H1 (cell line): Measurements from ENCODE around the gene KIAA1671. TPM values are rescaled to one million over a fixed set of nuclear protein-coding genes. Genes with fewer than 3 reads are reported as not detected.

Experiments used
- CTCF ChIA-PET: fragments of 300-600 bp; sonication (Branson Sonifier 250); formaldehyde crosslinking; loops from one replicate; lab custom pipeline; 2021; ENCODE audit not compliant: partially characterized antibody; lab: Charles Lee
- POLR2A ChIA-PET: fragments of 300-600 bp; sonication (Branson Sonifier 250); formaldehyde crosslinking; loops from one replicate; lab custom pipeline; 2021; ENCODE audit warnings: inconsistent platforms; ENCODE audit not compliant: partially characterized antibody; lab: Charles Lee
- DNase-seq, 2 experiments: peaks; one replicate each; pipeline versions ENCODE4 v3.0.0 to v3.0.0-alpha.2; 2010 to 2022; ENCODE audit warnings: low spot score in 2 of 2, low read depth in 1 of 2, mixed read lengths in 1 of 2
- FAIRE-seq: peaks from 2 replicates; lab custom pipeline; 2011; peaks lifted over from hg19 to GRCh38; lab: Jason Lieb, UNC
- H2AFZ ChIP-seq: 2 replicates; pipeline ENCODE4 v1.8.1; 2012; ENCODE audit warnings: low read length, inconsistent platforms
- H2AK5ac ChIP-seq: 2 replicates; pipeline ENCODE4 v1.6.1; 2013; ENCODE audit warnings: low read depth, low read length
- H2BK120ac ChIP-seq: replicated peaks from 2 replicates; pipeline ENCODE3; 2013; ENCODE audit warnings: low read depth, low read length, inconsistent platforms
- H2BK12ac ChIP-seq: 2 replicates; pipeline ENCODE4 v1.6.1; 2013; ENCODE audit warnings: low read depth, low read length
- H2BK15ac ChIP-seq: 2 replicates; pipeline ENCODE4 v1.6.1; 2013; ENCODE audit warnings: low read length
- H2BK20ac ChIP-seq: 2 replicates; pipeline ENCODE4 v1.6.1; 2013; ENCODE audit warnings: low read length
- H2BK5ac ChIP-seq: 2 replicates; pipeline ENCODE4 v1.6.1; 2013; ENCODE audit warnings: low read depth, low read length
- H3K14ac ChIP-seq: 2 replicates; pipeline ENCODE4 v1.6.1; 2013; ENCODE audit warnings: inconsistent platforms; ENCODE audit not compliant: insufficient read length
- H3K18ac ChIP-seq: 2 replicates; pipeline ENCODE4 v1.6.1; 2013; ENCODE audit warnings: low read length; ENCODE audit errors: extremely low read depth
- H3K23ac ChIP-seq: 2 replicates; pipeline ENCODE4 v1.6.1; 2013; ENCODE audit warnings: inconsistent platforms; ENCODE audit not compliant: insufficient read length
- H3K23me2 ChIP-seq: 2 replicates; pipeline ENCODE4 v1.6.1; 2013; ENCODE audit warnings: low read depth, low read length
- H3K27ac ChIP-seq: 2 replicates; pipeline ENCODE4 v1.6.1; 2011; ENCODE audit warnings: low read depth, low read length, inconsistent platforms
- H3K27me3 ChIP-seq, 4 experiments: replicated peaks in 1 of 4; 1 replicate in 1 of 4; 2 replicates in 3 of 4; pipeline versions ENCODE4 v1.6.1 to v1.8.1; 2011 to 2013; ENCODE audit warnings: low read length in 3 of 4, mild to moderate bottlenecking in 3 of 4, inconsistent platforms in 2 of 4, mixed read lengths in 2 of 4, moderate library complexity in 1 of 4; ENCODE audit not compliant: control insufficient read depth in 3 of 4, insufficient read depth in 3 of 4; ENCODE audit errors: extremely low read depth in 1 of 4
- H3K36me3 ChIP-seq, 4 experiments: 2 replicates each; pipeline versions ENCODE4 v1.6.1 to v1.8.1; 2011 to 2013; ENCODE audit warnings: mild to moderate bottlenecking in 4 of 4, low read length in 3 of 4, moderate library complexity in 2 of 4, control low read depth in 1 of 4, inconsistent platforms in 1 of 4; ENCODE audit not compliant: insufficient read depth in 4 of 4, control insufficient read depth in 2 of 4
- H3K4ac ChIP-seq: replicated peaks from 2 replicates; pipeline ENCODE3; 2013; ENCODE audit warnings: low read length, low read depth, mixed read lengths, inconsistent platforms; ENCODE audit not compliant: insufficient read length
- H3K4me1 ChIP-seq, 4 experiments: replicated peaks in 1 of 4; 1 replicate in 1 of 4; 2 replicates in 3 of 4; pipeline versions ENCODE4 v1.6.1 to v1.8.1; 2011 to 2013; ENCODE audit warnings: low read length in 3 of 4, inconsistent platforms in 2 of 4, mixed read lengths in 1 of 4; ENCODE audit not compliant: insufficient read depth in 4 of 4, control insufficient read depth in 3 of 4
- H3K4me2 ChIP-seq, 2 experiments: 2 replicates each; pipeline versions ENCODE4 v1.6.1 to v1.8.1; 2011 to 2013; ENCODE audit warnings: low read depth in 2 of 2, low read length in 2 of 2, control low read depth in 1 of 2, inconsistent platforms in 1 of 2, mild to moderate bottlenecking in 1 of 2; ENCODE audit not compliant: insufficient read depth in 1 of 2
- H3K4me3 ChIP-seq, 4 experiments: fragments of 200-600, 300-600 bp in 1 of 4; sonication (generic), shearing (Covaris generic), sonication (Bioruptor Twin) in 1 of 4; 2 replicates each; pipeline versions ENCODE4 v1.5.1 to v1.8.1; 2011 to 2016; ENCODE audit warnings: low read length in 4 of 4, low read depth in 3 of 4, control low read depth in 2 of 4, inconsistent platforms in 2 of 4, mild to moderate bottlenecking in 2 of 4, mixed read lengths in 1 of 4, moderate library complexity in 1 of 4; ENCODE audit not compliant: insufficient read depth in 2 of 4; ENCODE audit errors: extremely low read depth in 1 of 4
- H3K56ac ChIP-seq: replicated peaks from 2 replicates; pipeline ENCODE3; 2013; ENCODE audit warnings: low read depth, mild to moderate bottlenecking, mixed read lengths, low read length, inconsistent platforms; ENCODE audit not compliant: insufficient read length
- H3K79me1 ChIP-seq: 2 replicates; pipeline ENCODE4 v1.6.1; 2013; ENCODE audit warnings: low read depth, low read length, control low read depth
- H3K79me2 ChIP-seq, 2 experiments: 2 replicates each; pipeline versions ENCODE4 v1.6.1 to v1.8.1; 2012 to 2013; ENCODE audit warnings: low read length in 2 of 2, mild to moderate bottlenecking in 2 of 2, inconsistent platforms in 1 of 2; ENCODE audit not compliant: insufficient read depth in 2 of 2, control insufficient read depth in 1 of 2
- H3K9ac ChIP-seq, 4 experiments: replicated peaks in 1 of 4; 1 replicate in 1 of 4; 2 replicates in 3 of 4; pipeline versions ENCODE4 v1.6.1 to v1.8.1; 2011 to 2013; ENCODE audit warnings: low read depth in 3 of 4, low read length in 3 of 4, control low read depth in 2 of 4, mild to moderate bottlenecking in 2 of 4, moderate library complexity in 2 of 4, inconsistent platforms in 1 of 4; ENCODE audit errors: extremely low read depth in 1 of 4
- H3K9me3 ChIP-seq, 2 experiments: 2 replicates each; pipeline versions ENCODE4 v1.6.1 to v1.8.1; 2012 to 2013; ENCODE audit warnings: mild to moderate bottlenecking in 2 of 2, moderate library complexity in 2 of 2, control low read depth in 1 of 2, inconsistent platforms in 1 of 2, low read depth in 1 of 2, low read length in 1 of 2, mixed read lengths in 1 of 2; ENCODE audit not compliant: insufficient read depth in 2 of 2
- H4K20me1 ChIP-seq, 2 experiments: replicated peaks in 1 of 2; 2 replicates each; pipeline versions ENCODE3 to v1.8.1; 2011 to 2013; ENCODE audit warnings: inconsistent platforms in 2 of 2, low read length in 2 of 2, mild to moderate bottlenecking in 1 of 2; ENCODE audit not compliant: insufficient read depth in 2 of 2, control insufficient read depth in 1 of 2
- H4K5ac ChIP-seq: 2 replicates; pipeline ENCODE4 v1.6.1; 2013; ENCODE audit warnings: low read length, low read depth, mixed read lengths, inconsistent platforms; ENCODE audit not compliant: insufficient read length
- H4K8ac ChIP-seq: 2 replicates; pipeline ENCODE4 v1.8.0; 2013; ENCODE audit warnings: mild to moderate bottlenecking, moderate library complexity, low read length, inconsistent platforms; ENCODE audit not compliant: insufficient read depth; ENCODE audit errors: extremely low read depth
- H4K91ac ChIP-seq: replicated peaks from 2 replicates; pipeline ENCODE3; 2013; ENCODE audit warnings: low read length, mixed read lengths, inconsistent platforms; ENCODE audit not compliant: insufficient read length
- TAF1 ChIP-seq: IDR thresholded peaks from 2 replicates; pipeline ENCODE4 v1.6.1; 2011; ENCODE audit warnings: mild to moderate bottlenecking, low read depth, low read length
- WGBS, 2 experiments: shearing (Covaris generic) in 1 of 2; methylation state at CpG; one replicate each; pipeline versions ENCODE4 v1.1.6 to v1.1.7; 2013 to 2015; ENCODE audit warnings: low lambda C conversion rate in 2 of 2, mixed read lengths in 2 of 2, inconsistent platforms in 1 of 2, low coverage in 1 of 2, missing lambda C conversion rate in 1 of 2; ENCODE audit not compliant: insufficient replicate concordance in 2 of 2, insufficient coverage in 1 of 2, insufficient read length in 1 of 2; ENCODE audit errors: extremely low coverage in 1 of 2, missing lambda C conversion rate in 1 of 2; 5-methylcytosine and 5-hydroxymethylcytosine counted together
- polyA plus RNA-seq, 7 experiments: library from polyadenylated mRNA; depleted of rRNA in 3 of 7; stranded (reverse) in 5 of 7; unstranded in 2 of 7; fragments of >200 nt in 5 of 7; fragments of 200-250 nt in 2 of 7; gene quantifications; 1 replicate in 5 of 7; 2 replicates in 1 of 7; 4 replicates in 1 of 7; pipeline versions ENCODE4 v1.2.1 to v1.2.3, GENCODE V29; 2011 to 2013; ENCODE audit warnings: missing spikeins in 2 of 7, mixed read lengths in 2 of 7
- total RNA-seq: library from RNA; stranded (reverse); fragmentation: NEBNext Ultra II Directional; extraction: Animal tissue kit (Norgen Biotek cat#: 25700); gene quantifications from 2 replicates; pipeline ENCODE4 v1.2.1, GENCODE V29; 2021

Gene KIAA1671
- total and polyA plus RNA-seq, 2 of the 8 experiments (the other 6 are each of a cell fraction or from before 2014, with no cell fraction given), result 6.4 to 23.9 TPM

- H4K20me1 ChIP-seq, result no peaks in the 10 kb centered on the region
- H2BK5ac ChIP-seq, result no peak overlapping the region
- H2BK20ac ChIP-seq, result no peak overlapping the region
- H3K23me2 ChIP-seq, result no peaks in the 10 kb centered on the region
- H3K4me2 ChIP-seq, result peak overlapping the region; percentile 10 to 15; a peak in 1 of 4 replicates
- no peak overlapping the region for H4K91ac ChIP-seq
- ChIA-PET CTCF (interaction anchor here (1.3 kb wide), 2 partner anchors 12 to 48 kb away, joined by 3 to 4 read pairs; no protein-coding TSS in a partner anchor), POLR2A (no interaction called here)
- TF ChIP-seq TAF1, result no peak
- no peak overlapping the region for H3K56ac ChIP-seq
- no peak overlapping the region for H2BK15ac ChIP-seq
- DNase-seq, result no peak
- no peak overlapping the region for H3K27ac ChIP-seq
- peaks cover 3 to 8% (median 4%) of the 10 kb centered on the region in 4 experiments; a peak in 6 of 7 replicates for H3K4me1 ChIP-seq
- no peak overlapping the region for H3K18ac ChIP-seq
- no peaks in the 10 kb centered on the region for H3K9me3 ChIP-seq
- no peaks in the 10 kb centered on the region for H3K36me3 ChIP-seq
- H4K5ac ChIP-seq, result no peak overlapping the region
- H3K4me3 ChIP-seq, result no peak overlapping the region
- H3K79me2 ChIP-seq, result no peaks in the 10 kb centered on the region
- 94% methylated on average over 3 of the region's 4 CpGs; no CpG with 5 or more reads in 1 of the 2 experiments for WGBS, 2 experiments
- H3K27me3 ChIP-seq, result no peaks in the 10 kb centered on the region
- H2BK12ac ChIP-seq, result no peak overlapping the region
- FAIRE-seq, result no peak
- H2AK5ac ChIP-seq, result no peak overlapping the region
- no peak overlapping the region for H2AFZ ChIP-seq
- no peak overlapping the region for H2BK120ac ChIP-seq
- H3K23ac ChIP-seq, result no peak overlapping the region
- H3K14ac ChIP-seq, result no peak overlapping the region
- H3K4ac ChIP-seq, result no peak overlapping the region
- H3K79me1 ChIP-seq, result no peaks in the 10 kb centered on the region; the same call in 1 of the 2 replicates
- no peak overlapping the region for H4K8ac ChIP-seq
- H3K9ac ChIP-seq, result no peak overlapping the region
Observed at GRCh38 chr22:25099202-25099601, 146.7 kb downstream of the KIAA1671 start.
